Colonic mucosa (tissue), 4 donors: ENCODE measurements around the gene PLXNA4. TPM values are rescaled to one million over a fixed set of nuclear protein-coding genes. Genes with fewer than 3 reads are reported as not detected.

Experiments
- DNase-seq: peaks from one replicate; pipeline ENCODE4 v3.0.0-alpha.2; 2020
- H3K27ac ChIP-seq: fragments of 200-600 bp; one replicate; pipeline ENCODE4 v1.8.0; 2021
- H3K27me3 ChIP-seq: fragments of 200-600 bp; one replicate; pipeline ENCODE4 v1.8.0; 2021
- H3K36me3 ChIP-seq: fragments of 200-600 bp; one replicate; pipeline ENCODE4 v1.8.0; 2021
- H3K4me1 ChIP-seq: fragments of 200-600 bp; one replicate; pipeline ENCODE4 v1.8.0; 2021; ENCODE audit warnings: mild to moderate bottlenecking
- H3K4me3 ChIP-seq: fragments of 200-600 bp; one replicate; pipeline ENCODE4 v1.8.0; 2021
- H3K9ac ChIP-seq, 2 donors: one replicate each; pipeline ENCODE4 v1.7.0; 2013; ENCODE audit warnings: control low read depth in 2 of 2, low read depth in 2 of 2, low read length in 2 of 2
- H3K9me3 ChIP-seq: fragments of 200-600 bp; one replicate; pipeline ENCODE4 v1.8.0; 2021
- intact Hi-C: fragments of 100-400 bp; cut with DNase I; formaldehyde crosslinking; loops from one replicate; pipeline ENCODE4 v1.14.1; 2022
- total RNA-seq, 2 donors: library from RNA; stranded (reverse); fragmentation: NEBNext Ultra II Directional in 1 of 2; extraction: Animal tissue kit (Norgen Biotek cat#: 25700) in 1 of 2; gene quantifications; one replicate each; pipeline ENCODE4 v1.2.1, GENCODE V29; 2021
- TF ChIP-seq, protein P1 (sequence below): fragments of 200-600 bp; IDR thresholded peaks from one replicate; pipeline ENCODE4 v1.8.0; 2022; ENCODE audit warnings: antibody characterized with exemption, mild to moderate bottlenecking
- donor health status: healthy.
- donor health status: DM: no; HTN: no; CAD: no.
- donor health status: DM: no; HTN: no; CAD: no.

Gene PLXNA4
- total RNA-seq, 2 donors from 2014 or later: 0.15 to 0.77 TPM

DNA sequence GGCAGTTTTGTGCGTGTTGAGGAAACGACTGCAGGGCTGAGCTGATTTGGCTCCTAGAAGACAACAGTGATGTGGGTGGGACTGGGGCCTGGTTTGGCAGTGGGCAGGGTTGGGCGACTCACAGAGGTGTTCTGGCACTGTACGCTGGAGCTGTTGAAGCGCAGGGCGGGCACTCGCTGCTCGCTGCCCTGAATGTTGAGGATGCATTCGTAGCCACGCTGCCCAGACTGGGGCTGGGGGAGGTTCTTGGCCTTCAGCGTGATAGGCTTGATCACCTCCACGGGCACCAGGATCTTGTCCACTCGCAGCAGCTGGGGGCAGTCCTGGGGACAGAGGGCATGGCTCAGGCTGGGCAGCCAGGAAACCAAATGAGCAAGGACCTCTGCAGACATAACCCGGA lies 365.4 kb downstream of the PLXNA4 start:
- TF ChIP-seq, protein P1, sequence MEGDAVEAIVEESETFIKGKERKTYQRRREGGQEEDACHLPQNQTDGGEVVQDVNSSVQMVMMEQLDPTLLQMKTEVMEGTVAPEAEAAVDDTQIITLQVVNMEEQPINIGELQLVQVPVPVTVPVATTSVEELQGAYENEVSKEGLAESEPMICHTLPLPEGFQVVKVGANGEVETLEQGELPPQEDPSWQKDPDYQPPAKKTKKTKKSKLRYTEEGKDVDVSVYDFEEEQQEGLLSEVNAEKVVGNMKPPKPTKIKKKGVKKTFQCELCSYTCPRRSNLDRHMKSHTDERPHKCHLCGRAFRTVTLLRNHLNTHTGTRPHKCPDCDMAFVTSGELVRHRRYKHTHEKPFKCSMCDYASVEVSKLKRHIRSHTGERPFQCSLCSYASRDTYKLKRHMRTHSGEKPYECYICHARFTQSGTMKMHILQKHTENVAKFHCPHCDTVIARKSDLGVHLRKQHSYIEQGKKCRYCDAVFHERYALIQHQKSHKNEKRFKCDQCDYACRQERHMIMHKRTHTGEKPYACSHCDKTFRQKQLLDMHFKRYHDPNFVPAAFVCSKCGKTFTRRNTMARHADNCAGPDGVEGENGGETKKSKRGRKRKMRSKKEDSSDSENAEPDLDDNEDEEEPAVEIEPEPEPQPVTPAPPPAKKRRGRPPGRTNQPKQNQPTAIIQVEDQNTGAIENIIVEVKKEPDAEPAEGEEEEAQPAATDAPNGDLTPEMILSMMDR: no peak
- H3K27me3 ChIP-seq: no peaks in the 10 kb centered on the region
- H3K9me3 ChIP-seq: no peaks in the 10 kb centered on the region
- no peak overlapping the region for H3K27ac ChIP-seq
- no peaks in the 10 kb centered on the region for H3K36me3 ChIP-seq
- no peak overlapping the region for H3K9ac ChIP-seq
- no peak for DNase-seq
- no peak overlapping the region for H3K4me3 ChIP-seq
- no peaks in the 10 kb centered on the region for H3K4me1 ChIP-seq
- intact Hi-C loops: no loop called here

DNA sequence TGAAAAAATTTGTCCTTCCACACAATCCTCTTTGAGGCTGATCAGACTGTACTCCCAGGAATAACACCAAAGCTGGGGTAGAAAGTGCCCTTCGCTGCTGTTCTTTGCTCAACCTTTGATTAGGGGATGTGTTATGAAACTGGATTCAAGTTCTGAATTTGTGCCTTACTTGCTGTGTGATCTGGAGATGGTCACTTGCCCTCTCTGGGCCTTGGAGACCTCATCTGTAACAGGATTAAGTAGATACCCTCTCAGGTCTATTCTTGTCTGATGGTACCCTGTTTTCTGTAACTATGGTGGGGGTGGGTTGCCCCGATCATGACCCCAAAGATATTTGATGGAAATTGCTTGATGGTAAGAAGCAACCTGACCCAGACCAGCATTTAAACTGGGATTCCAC lies 368.5 kb downstream of the PLXNA4 start:
- TF ChIP-seq, protein P1: no peak
- Histone ChIP-seq H3K9ac (no peak overlapping the region), H3K9me3 (no peaks in the 10 kb centered on the region), H3K36me3 (no peaks in the 10 kb centered on the region), H3K4me1 (no peaks in the 10 kb centered on the region), H3K27ac (no peak overlapping the region), H3K4me3 (no peak overlapping the region), H3K27me3 (no peaks in the 10 kb centered on the region)
- no peak for DNase-seq
- intact Hi-C loops: no loop called here

DNA sequence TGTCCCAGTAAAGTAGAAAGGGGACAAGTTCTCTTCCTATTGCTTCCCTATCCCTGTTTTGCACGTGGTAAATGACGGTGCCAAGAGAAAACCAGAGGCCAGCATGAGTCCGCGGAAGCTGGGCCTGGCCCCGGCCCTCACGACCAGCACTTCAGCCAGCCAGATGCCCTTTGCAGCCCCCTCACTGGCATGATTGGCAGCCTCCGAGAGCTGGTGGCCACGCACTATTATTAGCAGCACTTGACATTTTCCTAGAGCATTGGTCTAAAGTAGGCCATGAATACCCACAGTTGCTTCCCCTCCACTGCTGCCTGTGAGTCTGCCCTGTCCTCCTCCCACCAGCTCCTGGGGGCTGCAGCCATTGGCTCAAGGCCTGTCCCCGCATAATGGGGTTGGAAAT lies 369.1 kb downstream of the PLXNA4 start:
- DNase-seq: no peak
- intact Hi-C loops: no loop called here
- no peak overlapping the region for H3K4me3 ChIP-seq
- no peak overlapping the region for H3K27ac ChIP-seq
- no peaks in the 10 kb centered on the region for H3K4me1 ChIP-seq
- no peaks in the 10 kb centered on the region for H3K36me3 ChIP-seq
- TF ChIP-seq, protein P1: no peak
- H3K27me3 ChIP-seq: no peaks in the 10 kb centered on the region
- no peak overlapping the region for H3K9ac ChIP-seq
- H3K9me3 ChIP-seq: no peaks in the 10 kb centered on the region

GRCh38 chr7:132206594-132206993 lies 369.7 kb downstream of the PLXNA4 start:
- no peaks in the 10 kb centered on the region for H3K4me1 ChIP-seq
- no peaks in the 10 kb centered on the region for H3K9me3 ChIP-seq
- no peak for DNase-seq
- TF ChIP-seq, protein P1: no peak
- no peak overlapping the region for H3K27ac ChIP-seq
- no peak overlapping the region for H3K4me3 ChIP-seq
- no peaks in the 10 kb centered on the region for H3K27me3 ChIP-seq
- H3K9ac ChIP-seq: no peak overlapping the region
- intact Hi-C loops: no loop called here
- no peaks in the 10 kb centered on the region for H3K36me3 ChIP-seq

- H3K36me3 ChIP-seq: no peaks in the 10 kb centered on the region
- H3K27ac ChIP-seq: no peak overlapping the region
- H3K9ac ChIP-seq: no peak overlapping the region
- no peaks in the 10 kb centered on the region for H3K27me3 ChIP-seq
- no peak for DNase-seq
- H3K4me3 ChIP-seq: no peak overlapping the region
- no peaks in the 10 kb centered on the region for H3K4me1 ChIP-seq
- TF ChIP-seq, protein P1: no peak
- H3K9me3 ChIP-seq: no peaks in the 10 kb centered on the region
- intact Hi-C loops: no loop called here
Measured at GRCh38 chr7:132205509-132205908, 370.8 kb downstream of the PLXNA4 start.

GRCh38 chr7:132203021-132203420 lies 373.2 kb downstream of the PLXNA4 start:
- Histone ChIP-seq H3K9me3 (no peaks in the 10 kb centered on the region), H3K4me3 (no peak overlapping the region), H3K27ac (no peak overlapping the region), H3K4me1 (no peaks in the 10 kb centered on the region), H3K27me3 (no peaks in the 10 kb centered on the region), H3K36me3 (no peaks in the 10 kb centered on the region), H3K9ac (no peak overlapping the region)
- no peak for DNase-seq
- intact Hi-C loops: no loop called here
- TF ChIP-seq, protein P1: no peak
